ENCODE data around the gene SCNN1G. TPM values are rescaled to one million over a fixed set of nuclear protein-coding genes. Genes with fewer than 3 reads are reported as not detected.

Gene SCNN1G
- total and polyA plus RNA-seq, 2 of the 4 experiments (the other 2 are of a cell fraction): not detected

DNA sequence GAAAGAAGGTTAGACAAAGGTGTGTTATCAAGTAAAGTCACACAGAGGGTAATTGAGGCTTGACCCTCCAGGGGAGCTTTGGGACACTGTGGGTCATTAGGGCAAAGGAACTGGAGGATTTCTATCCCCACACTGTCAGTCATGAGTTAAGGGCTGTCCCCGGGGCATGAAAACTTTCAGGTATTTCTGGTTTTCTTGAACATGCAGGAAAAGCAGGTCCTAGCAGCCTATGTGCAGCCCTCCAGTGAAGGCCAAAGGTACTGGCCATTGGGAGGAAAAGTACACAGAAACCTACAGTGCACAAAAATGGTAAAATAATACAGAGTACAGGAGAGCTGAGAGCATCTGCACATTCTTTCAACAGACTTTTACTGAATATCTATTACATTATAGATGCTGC, 75.1 kb downstream of the SCNN1G start:
- no peak overlapping the region for H4K8ac ChIP-seq (ENCODE audit: low read depth in 2 of 2, low read length in 2 of 2)
- H3K56ac ChIP-seq (ENCODE audit: extremely low read depth, insufficient read depth, low read length): no peak overlapping the region
- DNase-seq (no peak), ATAC-seq (ENCODE audit: low read depth) (no peak)
- ChIA-PET POLR2A (ENCODE audit: unreplicated experiment) (no interaction called here), CTCF (no interaction called here)
- intact Hi-C loops (cut with micrococcal nuclease) (no loop called here), in situ Hi-C loops (cut with MboI; ENCODE audit: low sequenced_read_pairs) (no loop called here), dilution Hi-C loops (cut with HindIII; ENCODE audit: low sequenced_read_pairs, unreplicated experiment) (no loop called here)
- no peaks in the 10 kb centered on the region for H4K20me1 ChIP-seq (ENCODE audit: insufficient read depth, low read length)
- no peaks in the 10 kb centered on the region for H3K9me3 ChIP-seq (ENCODE audit: control insufficient read depth, insufficient read depth, low read length)
- H3K9ac ChIP-seq (ENCODE audit: low read depth, low read length): no peak overlapping the region
- no peak overlapping the region for H2BK15ac ChIP-seq (ENCODE audit: low read depth, low read length)
- no peaks in the 10 kb centered on the region for H3K79me1 ChIP-seq (ENCODE audit: low read depth in 1 of 2, low read length in 2 of 2)
- no peak overlapping the region for H2AK9ac ChIP-seq (replicated peaks; ENCODE audit: low read depth, low read length, poor library complexity)
- H4K91ac ChIP-seq (ENCODE audit: insufficient read depth, low read depth, low read length): no peak overlapping the region
- no peak for TF ChIP-seq RAD21 (IDR thresholded peaks at IDR 0.05; ENCODE audit: low read length)
- no peak for TF ChIP-seq RFX5 (IDR thresholded peaks at IDR 0.05; ENCODE audit: low read depth, low read length)
- no peak for TF ChIP-seq RCOR1 (IDR thresholded peaks at IDR 0.05; ENCODE audit: insufficient replicate concordance, low read length)
- TF ChIP-seq MAFK (IDR thresholded peaks at IDR 0.05; ENCODE audit: low read depth, low read length): no peak
- TF ChIP-seq, protein P1, sequence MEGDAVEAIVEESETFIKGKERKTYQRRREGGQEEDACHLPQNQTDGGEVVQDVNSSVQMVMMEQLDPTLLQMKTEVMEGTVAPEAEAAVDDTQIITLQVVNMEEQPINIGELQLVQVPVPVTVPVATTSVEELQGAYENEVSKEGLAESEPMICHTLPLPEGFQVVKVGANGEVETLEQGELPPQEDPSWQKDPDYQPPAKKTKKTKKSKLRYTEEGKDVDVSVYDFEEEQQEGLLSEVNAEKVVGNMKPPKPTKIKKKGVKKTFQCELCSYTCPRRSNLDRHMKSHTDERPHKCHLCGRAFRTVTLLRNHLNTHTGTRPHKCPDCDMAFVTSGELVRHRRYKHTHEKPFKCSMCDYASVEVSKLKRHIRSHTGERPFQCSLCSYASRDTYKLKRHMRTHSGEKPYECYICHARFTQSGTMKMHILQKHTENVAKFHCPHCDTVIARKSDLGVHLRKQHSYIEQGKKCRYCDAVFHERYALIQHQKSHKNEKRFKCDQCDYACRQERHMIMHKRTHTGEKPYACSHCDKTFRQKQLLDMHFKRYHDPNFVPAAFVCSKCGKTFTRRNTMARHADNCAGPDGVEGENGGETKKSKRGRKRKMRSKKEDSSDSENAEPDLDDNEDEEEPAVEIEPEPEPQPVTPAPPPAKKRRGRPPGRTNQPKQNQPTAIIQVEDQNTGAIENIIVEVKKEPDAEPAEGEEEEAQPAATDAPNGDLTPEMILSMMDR (conservative IDR thresholded peaks at IDR 0.05; ENCODE audit: low read depth, low read length): no peak
- no peak for TF ChIP-seq CEBPB (IDR thresholded peaks at IDR 0.05; ENCODE audit: low read depth, low read length)
- no peak for TF ChIP-seq FOS (IDR thresholded peaks at IDR 0.05; ENCODE audit: low read depth, low read length)
- no peak for TF ChIP-seq MAZ (IDR thresholded peaks at IDR 0.05; ENCODE audit: borderline replicate concordance, low read depth, low read length)
- no CpG with 5 or more reads among the region's 1 CpG for WGBS, 2 experiments (ENCODE audit: extremely low coverage in 2 of 2, insufficient read length in 1 of 2)
- no peak overlapping the region for H2AK5ac ChIP-seq (ENCODE audit: low read depth, low read length)
- no peak overlapping the region for H2BK5ac ChIP-seq (ENCODE audit: low read depth, low read length, poor library complexity, severe bottlenecking)
- H3K4me3 ChIP-seq (ENCODE audit: insufficient read depth, low read depth, low read length): no peak overlapping the region
- no peaks in the 10 kb centered on the region for H3K4me1 ChIP-seq (ENCODE audit: control insufficient read depth, insufficient read depth, low read length)
- no peak overlapping the region for H3K14ac ChIP-seq (replicated peaks; ENCODE audit: low read depth, low read length)
- H4K5ac ChIP-seq (ENCODE audit: low read depth, low read length): no peak overlapping the region
- no peaks in the 10 kb centered on the region for H3K9me1 ChIP-seq (ENCODE audit: insufficient read depth, low read length)
- no peak overlapping the region for H3K4ac ChIP-seq (ENCODE audit: low read depth, low read length)
- H3K18ac ChIP-seq (ENCODE audit: low read depth, low read length): no peak overlapping the region
- H3K36me3 ChIP-seq (ENCODE audit: control insufficient read depth, insufficient read depth, low read length): no peaks in the 10 kb centered on the region
- H3K27ac ChIP-seq (ENCODE audit: insufficient read depth, low read length): no peak overlapping the region
- H3K4me2 ChIP-seq (ENCODE audit: low read depth, low read length): no peak overlapping the region
- H3K23ac ChIP-seq (ENCODE audit: low read depth, low read length): no peak overlapping the region
- BruUV-seq (replicated peaks): no TSS peak
- peaks cover 1% of the 10 kb centered on the region; the same call in 1 of the 2 replicates for H3K27me3 ChIP-seq (ENCODE audit: control insufficient read depth, insufficient read depth, low read length)
- H2BK20ac ChIP-seq (ENCODE audit: low read depth, low read length): no peak overlapping the region
- no peak overlapping the region for H2AFZ ChIP-seq (replicated peaks; ENCODE audit: low read length, poor library complexity)
- H2BK120ac ChIP-seq (ENCODE audit: low read depth, low read length): no peak overlapping the region

Data from IMR-90 (cell line).